MG63 (cell line): Measurements from ENCODE around the gene PSENEN. TPM values are rescaled to one million over a fixed set of nuclear protein-coding genes. Genes with fewer than 3 reads are reported as not detected.

Experiments
- DNase-seq: peaks from one replicate; pipeline ENCODE4 v3.0.0-alpha.2; 2020
- H3K27me3 ChIP-seq: fragments of 250-450 bp; sonication (Bioruptor Pico); 2 replicates; pipeline ENCODE4 v1.5.1; 2020; ENCODE audit warnings: mild to moderate bottlenecking, moderate library complexity
- H3K36me3 ChIP-seq: fragments of 250-450 bp; sonication (Bioruptor Pico); 2 replicates; pipeline ENCODE4 v1.5.1; 2020; ENCODE audit warnings: mild to moderate bottlenecking, moderate library complexity
- H3K4me3 ChIP-seq: fragments of 250-450 bp; sonication (Bioruptor Pico); 2 replicates; pipeline ENCODE4 v1.5.1; 2020; ENCODE audit warnings: mild to moderate bottlenecking, moderate library complexity
- H3K9me3 ChIP-seq: fragments of 250-450 bp; sonication (Bioruptor Pico); 2 replicates; pipeline ENCODE4 v1.5.1; 2020; ENCODE audit warnings: mild to moderate bottlenecking, moderate library complexity
- total RNA-seq: library from RNA; depleted of rRNA; stranded (reverse); fragments of >200 nt; shearing (Covaris generic); gene quantifications from 2 replicates; pipeline ENCODE4 v1.2.3, GENCODE V29; 2014; ENCODE audit warnings: low replicate concordance

PSENEN gene
- total RNA-seq, 1 experiment from 2014 or later = 76.2 TPM

DNA sequence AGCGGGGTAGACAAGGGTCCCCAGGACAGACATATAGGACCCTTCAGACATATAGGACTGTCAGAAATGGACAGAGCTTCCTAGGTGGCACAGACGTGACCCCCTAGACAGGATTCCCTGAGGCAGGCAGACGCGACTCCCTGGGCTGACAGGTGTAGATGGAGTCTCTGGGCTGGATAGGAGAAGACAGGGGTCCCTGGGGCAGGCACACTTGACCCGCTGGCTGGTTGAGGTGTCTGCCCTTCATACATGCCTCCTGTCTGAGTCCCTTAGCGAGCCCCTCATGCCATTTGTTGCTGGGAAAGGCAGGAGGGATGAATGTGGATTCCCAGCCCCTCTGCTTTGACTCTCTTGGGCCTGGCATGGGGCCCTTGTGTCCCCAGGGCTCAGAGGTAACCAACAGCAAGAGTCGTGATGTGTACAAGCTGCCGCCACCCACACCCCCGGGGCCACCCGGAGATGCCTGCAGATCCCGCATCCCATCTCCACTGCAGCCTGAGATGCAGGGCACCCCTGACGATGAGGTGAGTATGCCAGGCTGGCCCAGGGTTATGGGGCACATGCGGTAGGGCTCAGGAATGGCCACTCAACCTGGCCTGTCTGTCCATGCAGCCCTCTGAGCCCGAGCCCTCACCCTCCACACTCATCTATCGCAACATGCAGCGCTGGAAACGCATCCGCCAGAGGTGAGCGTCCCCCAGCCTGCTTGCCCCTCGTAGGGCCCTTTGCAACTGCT lies 8.4 kb downstream of the PSENEN start:
- Histone ChIP-seq H3K36me3 (peaks cover 32% of the 10 kb centered on the region), H3K9me3 (no peaks in the 10 kb centered on the region), H3K27me3 (no peaks in the 10 kb centered on the region), H3K4me3 (no peak overlapping the region)
- no peak for DNase-seq

- no peaks in the 10 kb centered on the region for H3K9me3 ChIP-seq
- no peaks in the 10 kb centered on the region for H3K27me3 ChIP-seq
- peaks cover 39% of the 10 kb centered on the region for H3K36me3 ChIP-seq
- no peak for DNase-seq
- no peak overlapping the region for H3K4me3 ChIP-seq
These were observed 9.1 kb downstream of the PSENEN start for GRCh38 chr19:35754370-35755130.

- Histone ChIP-seq H3K36me3 (peaks cover 45% of the 10 kb centered on the region), H3K9me3 (no peaks in the 10 kb centered on the region), H3K4me3 (no peak overlapping the region), H3K27me3 (no peaks in the 10 kb centered on the region)
- DNase-seq = no peak
These were observed 9.7 kb downstream of the PSENEN start for GRCh38 chr19:35755131-35755549.

DNA sequence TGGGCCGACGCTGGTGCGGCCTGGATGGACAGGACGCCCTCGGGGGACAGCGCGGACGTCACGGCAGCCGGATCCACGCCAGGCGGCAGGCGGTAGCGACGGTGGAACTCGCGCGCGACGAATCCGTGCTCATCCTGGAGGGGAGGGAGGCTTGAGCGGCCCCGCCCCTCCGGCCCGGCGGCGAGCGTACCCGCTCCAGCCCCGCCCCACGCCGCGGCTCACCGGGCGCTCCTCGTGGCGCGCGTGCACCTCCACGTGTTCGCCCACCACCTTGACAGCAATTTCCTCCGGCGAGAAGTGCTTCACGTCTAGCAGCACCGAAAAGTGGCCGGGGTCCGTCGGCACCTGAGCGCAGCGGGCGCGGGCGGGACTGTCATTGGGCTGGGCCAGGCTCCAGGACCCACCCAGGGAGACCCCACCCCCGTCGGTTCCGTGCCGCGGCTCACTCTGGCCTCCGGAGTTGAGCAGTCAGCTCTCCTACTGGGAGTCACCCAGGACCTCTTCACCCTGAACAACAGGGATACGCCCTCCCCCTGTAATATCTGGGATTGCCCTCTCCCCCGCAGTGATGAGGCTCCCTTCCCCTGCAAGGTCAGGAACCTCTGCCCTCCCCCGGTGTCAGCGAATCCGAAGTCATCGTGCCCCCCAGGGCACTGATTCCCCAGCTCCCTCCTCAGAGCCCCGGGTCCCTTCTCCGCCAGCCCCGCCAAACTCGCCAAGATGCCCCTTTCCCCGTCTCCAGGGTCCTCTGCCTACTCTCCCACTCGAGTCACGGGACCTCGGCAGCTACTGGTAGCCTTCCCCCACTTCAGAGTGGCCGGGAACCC lies 10.3 kb downstream of the PSENEN start:
- Histone ChIP-seq H3K9me3 (no peaks in the 10 kb centered on the region), H3K4me3 (no peak overlapping the region), H3K36me3 (peaks cover 51% of the 10 kb centered on the region), H3K27me3 (no peaks in the 10 kb centered on the region)
- DNase-seq = no peak

GRCh38 chr19:35756377-35757230 lies 11.2 kb downstream of the PSENEN start, which contains the start of gene HSPB6:
HSPB6 (minus strand) TSS chr19:35757029; CDS start chr19:35757008, 21 bp downstream.
- no peaks in the 10 kb centered on the region for H3K27me3 ChIP-seq
- H3K4me3 ChIP-seq = peak within 1 kb of the TSS; percentile 93
- DNase-seq = peak; percentile 53
- peaks cover 53% of the 10 kb centered on the region for H3K36me3 ChIP-seq
- H3K9me3 ChIP-seq = no peaks in the 10 kb centered on the region

DNA sequence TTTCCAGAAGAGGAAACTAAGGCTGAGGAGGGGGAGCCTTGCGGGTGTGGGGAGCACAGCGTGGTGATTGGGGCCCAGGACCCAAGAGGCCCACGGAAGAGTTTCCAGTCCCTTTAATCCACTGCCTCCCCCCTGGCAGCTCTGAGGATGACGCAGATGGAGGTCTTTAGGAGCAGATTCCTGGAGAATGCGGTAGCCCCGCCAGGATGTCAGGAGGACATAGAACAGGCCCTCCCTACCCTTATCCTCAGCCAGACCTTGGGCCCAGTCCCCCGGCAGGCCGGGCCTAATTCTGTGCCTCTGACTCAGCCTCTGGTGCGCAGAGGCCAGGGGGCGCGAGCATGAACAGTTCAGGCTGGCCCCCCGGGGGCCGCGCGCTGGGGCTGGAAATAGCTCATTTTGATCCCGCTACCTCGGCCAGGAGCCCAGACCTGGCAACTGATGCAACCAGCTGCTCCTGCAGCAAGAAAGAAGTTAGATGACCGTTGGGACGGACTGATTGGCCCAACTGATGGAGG lies 11.8 kb downstream of the PSENEN start:
- H3K36me3 ChIP-seq = peaks cover 55% of the 10 kb centered on the region
- H3K4me3 ChIP-seq = peak overlapping the region; percentile 93
- DNase-seq = peak; percentile 99
- no peaks in the 10 kb centered on the region for H3K9me3 ChIP-seq
- no peaks in the 10 kb centered on the region for H3K27me3 ChIP-seq

GRCh38 chr19:35757749-35758608 lies 12.5 kb downstream of the PSENEN start, which contains the start of gene PROSER3:
PROSER3 (plus strand) TSS chr19:35758176; CDS start chr19:35758216, 40 bp downstream.
- no peaks in the 10 kb centered on the region for H3K27me3 ChIP-seq
- peaks cover 50% of the 10 kb centered on the region for H3K36me3 ChIP-seq
- peak; percentile 100 for DNase-seq
- peak within 1 kb of the TSS; percentile 93 for H3K4me3 ChIP-seq
- H3K9me3 ChIP-seq = no peaks in the 10 kb centered on the region

- no peak overlapping the region; the same call in 1 of the 2 replicates for H3K4me3 ChIP-seq
These were observed 14.2 kb downstream of the PSENEN start for GRCh38 chr19:35759697-35760096.

DNA sequence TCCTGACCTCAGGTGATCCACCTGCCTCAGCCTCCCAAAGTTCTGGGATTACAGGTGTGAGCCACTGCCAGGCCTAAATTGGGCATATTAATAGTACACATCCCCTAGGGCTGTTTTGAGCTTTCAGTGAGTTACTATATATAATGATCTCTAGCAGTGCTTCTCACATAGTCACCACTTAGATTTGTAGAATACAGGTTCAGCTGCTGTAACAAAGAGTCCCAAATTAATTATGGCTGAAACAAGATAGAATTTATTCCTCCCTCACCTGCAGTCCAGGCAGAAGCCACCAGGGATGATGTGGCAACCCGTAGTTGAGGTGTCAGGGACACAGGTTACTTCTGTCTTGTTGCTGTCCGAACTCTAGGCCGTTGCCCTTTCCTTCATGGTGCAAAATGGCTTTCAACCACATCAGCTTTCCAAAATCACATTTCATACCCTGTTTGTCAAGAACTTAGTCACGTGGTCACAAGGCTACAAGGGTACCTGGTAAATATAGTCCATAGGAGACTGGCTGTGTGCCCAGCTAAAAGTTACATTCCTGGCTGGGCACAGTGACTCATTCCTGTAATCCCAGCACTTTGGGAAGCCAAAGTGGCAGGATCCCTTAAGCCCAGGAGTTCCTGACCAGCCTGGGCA lies 15.4 kb downstream of the PSENEN start:
- peaks cover 55% of the 10 kb centered on the region for H3K36me3 ChIP-seq
- H3K4me3 ChIP-seq = no peak overlapping the region
- no peaks in the 10 kb centered on the region for H3K27me3 ChIP-seq
- H3K9me3 ChIP-seq = no peaks in the 10 kb centered on the region
- peak; percentile 19 for DNase-seq

More at GRCh38 chr19:35759697-35760096, 14.2 kb downstream of the PSENEN start:
- Histone ChIP-seq H3K9me3 (no peaks in the 10 kb centered on the region), H3K36me3 (peaks cover 45% of the 10 kb centered on the region), H3K27me3 (no peaks in the 10 kb centered on the region)
- no peak for DNase-seq

- peaks cover 60% of the 10 kb centered on the region for H3K36me3 ChIP-seq
- no peak overlapping the region for H3K4me3 ChIP-seq
- H3K9me3 ChIP-seq = no peaks in the 10 kb centered on the region
- DNase-seq = no peak
- no peaks in the 10 kb centered on the region for H3K27me3 ChIP-seq
These were observed 19.2 kb downstream of the PSENEN start for GRCh38 chr19:35764432-35765315.

- no peak overlapping the region for H3K4me3 ChIP-seq
- DNase-seq = no peak
- no peaks in the 10 kb centered on the region for H3K27me3 ChIP-seq
- peaks cover 44% of the 10 kb centered on the region for H3K36me3 ChIP-seq
- H3K9me3 ChIP-seq = no peaks in the 10 kb centered on the region
These were observed 21.2 kb downstream of the PSENEN start for GRCh38 chr19:35766571-35767104.

GRCh38 chr19:35767288-35768081 lies 22.0 kb downstream of the PSENEN start:
- Histone ChIP-seq H3K9me3 (no peaks in the 10 kb centered on the region), H3K36me3 (peaks cover 37% of the 10 kb centered on the region), H3K27me3 (no peaks in the 10 kb centered on the region), H3K4me3 (no peak overlapping the region)
- no peak for DNase-seq

- Histone ChIP-seq H3K4me3 (no peak overlapping the region), H3K9me3 (no peaks in the 10 kb centered on the region), H3K27me3 (no peaks in the 10 kb centered on the region), H3K36me3 (peaks cover 37% of the 10 kb centered on the region)
- DNase-seq = no peak
These were observed 22.6 kb downstream of the PSENEN start for GRCh38 chr19:35768082-35768421.
